HG03064 (cell line): Measurements from ENCODE around the gene TAF15.

Source experiments
- ATAC-seq: cut with Tn5 transposase; IDR thresholded peaks from one replicate; pipeline ENCODE4 v1.9.1; 2021; ENCODE audit warnings: low read depth; ENCODE audit not compliant: unreplicated experiment

TAF15 gene

DNA sequence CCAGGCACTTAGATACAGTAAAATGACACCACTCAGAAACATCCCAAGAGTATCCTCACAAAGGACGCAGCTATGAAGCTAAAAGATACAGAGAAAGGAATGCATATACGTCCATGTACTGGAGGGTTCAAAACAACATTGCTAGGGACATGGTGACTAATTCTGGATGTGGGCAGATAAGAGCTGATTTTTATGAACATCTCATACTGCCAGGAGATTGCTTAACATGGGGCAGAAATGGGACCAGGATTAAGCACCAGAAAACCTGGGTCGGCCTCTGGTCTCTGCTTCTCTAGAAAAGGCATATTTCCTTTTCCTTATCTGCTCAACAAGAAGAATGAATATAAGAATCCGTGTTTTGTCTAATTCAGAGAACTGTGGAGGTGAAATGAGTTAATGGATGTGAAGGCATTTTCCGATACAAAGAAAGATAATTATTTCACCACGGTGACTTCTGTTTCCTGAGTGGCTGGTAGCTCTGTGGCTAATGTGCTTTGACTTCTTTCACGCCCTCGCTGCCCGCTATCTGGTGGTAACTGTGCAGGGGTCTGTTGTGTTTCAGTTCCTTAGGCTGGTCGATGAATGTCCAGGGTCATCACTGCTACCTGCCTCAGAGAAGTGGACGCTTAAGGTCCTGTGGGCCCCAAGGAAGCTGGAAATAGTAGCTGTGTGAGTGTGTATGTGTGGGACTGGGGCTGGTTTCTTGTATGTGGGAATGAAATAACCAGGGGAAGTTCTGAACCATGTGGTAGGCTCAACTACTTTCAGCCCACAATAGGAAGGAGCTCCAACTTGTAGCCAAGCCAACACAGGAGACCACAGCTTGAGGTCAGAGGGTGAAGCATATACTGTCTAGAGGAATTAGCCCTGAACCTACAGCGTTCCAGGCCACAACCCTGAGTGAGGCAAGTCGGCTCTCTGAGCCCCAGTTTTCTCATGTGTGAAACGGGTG, 86.6 kb downstream of the TAF15 start:
- ATAC-seq, result no peak
